Superior temporal gyrus (tissue), 1 donor: ENCODE data around the gene ZXDC.

Experiments used
- DNase-seq: peaks from one replicate; pipeline ENCODE4 v3.0.0-alpha.2; 2016; ENCODE audit errors: extremely low spot score

The ZXDC gene

DNA sequence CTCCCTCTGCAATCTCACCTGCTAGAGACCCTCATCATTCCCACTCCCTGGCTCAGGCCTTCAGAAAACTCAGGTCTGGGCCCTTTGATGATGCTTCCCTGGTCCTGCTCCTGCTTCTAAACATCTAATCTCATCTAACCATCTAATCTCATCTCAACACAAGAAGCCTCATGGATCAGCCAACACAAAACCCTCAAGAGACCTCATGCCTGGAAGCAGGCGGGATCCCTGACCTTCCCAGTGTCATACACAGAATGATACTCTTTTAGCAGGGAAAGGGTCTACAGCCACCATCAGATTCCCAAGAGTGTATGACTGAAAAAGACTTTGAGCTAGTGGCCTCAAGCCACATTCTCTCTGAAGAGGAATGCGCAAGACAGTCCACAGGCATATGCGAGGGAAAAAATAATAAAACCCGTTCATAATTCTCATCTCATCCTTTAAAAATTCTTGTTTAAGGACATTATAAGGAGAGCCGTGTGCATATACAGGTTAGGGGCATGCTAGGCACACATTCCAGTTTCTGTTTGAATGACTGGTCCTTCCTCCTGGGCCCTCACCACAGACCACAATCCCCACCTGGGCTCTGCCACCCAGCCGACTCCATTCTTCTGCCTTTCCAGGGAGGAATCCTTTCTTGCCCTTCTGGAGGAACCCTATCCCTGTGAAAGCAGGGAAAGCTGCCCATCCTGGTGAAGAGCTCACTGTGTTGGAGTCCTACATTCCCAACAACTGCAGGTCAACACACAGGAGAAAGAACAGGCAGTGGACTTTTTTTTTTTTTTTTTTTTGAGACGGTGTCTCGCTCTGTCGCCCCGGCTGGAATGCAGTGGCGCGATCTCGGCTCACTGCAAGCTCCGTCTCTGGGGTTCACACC is 2.2 kb downstream of the ZXDC start:
- DNase-seq: no peak

- peak; percentile 60 for DNase-seq
Observed at GRCh38 chr3:126472277-126473006, 3.2 kb downstream of the ZXDC start.

DNA sequence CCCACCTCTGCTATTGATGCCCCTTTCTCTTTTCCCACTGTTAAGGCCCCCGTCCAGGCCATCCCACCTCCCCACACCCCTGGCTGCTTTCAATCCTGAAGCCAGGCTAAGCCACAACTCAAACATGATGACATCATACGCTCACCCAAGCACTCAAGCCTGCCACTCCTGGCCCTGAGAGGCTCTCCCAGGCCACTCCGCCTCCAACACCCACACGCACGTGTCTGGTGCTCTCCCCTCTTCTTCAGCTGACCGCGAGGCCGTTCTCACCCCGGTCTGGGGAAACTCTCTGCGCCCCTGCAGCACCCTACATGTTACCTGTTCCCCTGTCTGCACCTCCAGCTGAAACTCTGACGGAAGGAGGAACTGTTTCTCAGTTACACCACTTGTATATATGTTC is 6.2 kb downstream of the ZXDC start:
- DNase-seq: no peak

- no peak for DNase-seq
Observed at GRCh38 chr3:126468028-126468891, 7.4 kb downstream of the ZXDC start.

GRCh38 chr3:126467611-126467955 is 8.1 kb downstream of the ZXDC start:
- DNase-seq: no peak

GRCh38 chr3:126466886-126467610 is 8.6 kb downstream of the ZXDC start:
- no peak for DNase-seq

GRCh38 chr3:126465928-126466544 is 9.7 kb downstream of the ZXDC start:
- no peak for DNase-seq

DNA sequence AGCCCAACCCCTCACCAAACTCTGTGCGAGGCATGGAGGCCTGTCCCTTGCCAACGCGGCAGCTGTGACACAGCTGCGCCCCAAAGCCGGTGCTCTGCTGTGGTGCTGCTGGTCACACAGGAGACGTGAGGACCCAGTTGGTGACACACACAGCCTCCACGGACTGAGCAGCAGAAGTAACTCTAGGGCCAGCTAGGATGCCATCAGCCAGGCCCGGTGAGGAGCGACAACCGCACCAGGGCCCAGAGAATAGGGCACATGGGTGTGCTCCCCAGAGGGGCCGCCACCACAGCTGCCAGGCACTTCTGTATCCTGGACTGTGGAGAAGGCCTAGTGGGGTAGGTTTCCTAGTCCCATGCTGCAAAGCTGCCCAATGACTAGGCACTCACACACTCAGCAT is 10.7 kb downstream of the ZXDC start:
- no peak for DNase-seq

- no peak for DNase-seq
Observed at GRCh38 chr3:126464494-126464893, 11.2 kb downstream of the ZXDC start.

DNA sequence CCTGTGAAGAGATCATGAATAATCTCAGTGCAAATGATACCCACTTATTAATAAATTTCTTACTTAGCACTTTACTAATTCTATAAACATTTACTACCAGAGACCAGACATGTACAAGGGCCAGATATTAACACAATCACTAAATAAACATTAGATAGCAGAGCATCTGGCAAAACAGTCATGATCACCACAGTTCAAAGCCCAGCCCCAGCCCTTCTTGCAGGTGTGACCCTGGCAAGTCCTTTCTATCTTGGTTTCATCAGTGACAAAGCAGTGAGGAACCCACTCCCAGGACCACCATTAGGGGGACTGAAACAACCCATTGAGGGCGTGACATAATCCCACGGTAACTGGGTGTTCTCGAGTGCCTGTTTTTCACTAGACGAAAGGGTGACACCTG is 11.6 kb downstream of the ZXDC start:
- DNase-seq: no peak

- no peak for DNase-seq
Observed at GRCh38 chr3:126463521-126463920, 12.2 kb downstream of the ZXDC start.

DNA sequence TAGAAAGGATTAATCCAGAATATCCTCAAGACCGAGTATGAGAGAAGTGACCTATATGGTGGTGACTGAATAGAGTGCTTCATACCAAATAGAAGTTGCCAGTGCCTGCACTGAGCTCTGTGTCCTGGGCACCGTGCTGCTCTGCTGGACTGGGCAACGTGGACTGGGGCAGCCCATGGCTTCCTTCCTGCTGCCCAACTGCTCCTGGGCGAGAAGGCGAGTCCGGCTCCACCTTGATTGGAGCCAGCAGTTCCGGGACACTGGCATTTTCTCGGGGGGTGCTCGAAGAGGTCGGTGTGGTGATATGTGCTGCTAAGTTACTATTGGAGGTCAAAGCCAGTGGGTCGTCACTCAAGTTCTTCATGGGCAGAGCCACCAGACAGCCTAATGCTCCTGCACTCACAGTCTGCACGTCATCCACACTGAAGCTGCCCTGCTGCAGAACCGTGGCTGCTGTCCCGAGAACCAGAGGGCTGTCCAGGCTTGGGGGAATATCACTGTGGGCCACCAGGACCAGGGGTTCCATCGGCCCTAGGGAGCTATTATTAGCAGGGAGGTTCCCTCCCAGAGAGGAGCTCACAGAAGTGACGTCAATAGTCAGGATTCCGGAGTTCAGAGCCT is 14.1 kb downstream of the ZXDC start:
- DNase-seq: no peak

DNA sequence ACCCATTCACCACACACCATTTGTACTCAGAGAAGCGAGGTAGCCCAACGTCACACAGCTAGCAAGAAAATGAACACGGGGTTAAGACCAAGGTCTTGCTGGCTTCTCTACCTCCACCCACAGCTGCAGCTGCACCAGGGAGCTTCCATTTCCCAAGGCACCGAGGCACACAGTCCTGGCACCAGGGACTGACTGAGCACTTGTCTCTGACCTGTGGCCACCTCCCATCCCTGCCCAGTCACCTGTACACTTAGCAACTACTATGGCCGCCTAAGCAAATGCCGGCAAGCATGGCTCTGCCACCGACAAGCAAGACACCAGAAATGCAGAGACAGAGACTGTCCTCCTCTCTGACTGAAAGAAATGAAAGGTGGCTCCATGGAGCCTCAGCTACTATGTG is 15.3 kb downstream of the ZXDC start:
- DNase-seq: no peak

DNA sequence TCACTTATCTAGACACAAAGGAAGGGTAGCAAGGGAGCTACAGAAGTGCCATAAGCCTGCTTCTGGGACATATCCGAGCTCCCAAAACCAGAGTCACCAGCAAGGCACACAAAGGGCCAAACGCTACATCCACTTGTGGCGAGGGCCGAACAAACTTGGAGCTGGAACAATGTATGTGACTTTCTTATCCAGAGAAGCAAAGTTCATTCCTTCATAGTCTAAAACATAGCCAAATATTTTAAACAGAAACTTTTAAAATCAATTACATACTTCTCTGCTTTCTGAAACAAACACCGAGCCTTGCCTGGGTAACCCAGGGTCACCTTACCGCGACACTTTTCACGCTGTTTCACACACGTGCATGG is 15.9 kb downstream of the ZXDC start:
- no peak for DNase-seq

DNA sequence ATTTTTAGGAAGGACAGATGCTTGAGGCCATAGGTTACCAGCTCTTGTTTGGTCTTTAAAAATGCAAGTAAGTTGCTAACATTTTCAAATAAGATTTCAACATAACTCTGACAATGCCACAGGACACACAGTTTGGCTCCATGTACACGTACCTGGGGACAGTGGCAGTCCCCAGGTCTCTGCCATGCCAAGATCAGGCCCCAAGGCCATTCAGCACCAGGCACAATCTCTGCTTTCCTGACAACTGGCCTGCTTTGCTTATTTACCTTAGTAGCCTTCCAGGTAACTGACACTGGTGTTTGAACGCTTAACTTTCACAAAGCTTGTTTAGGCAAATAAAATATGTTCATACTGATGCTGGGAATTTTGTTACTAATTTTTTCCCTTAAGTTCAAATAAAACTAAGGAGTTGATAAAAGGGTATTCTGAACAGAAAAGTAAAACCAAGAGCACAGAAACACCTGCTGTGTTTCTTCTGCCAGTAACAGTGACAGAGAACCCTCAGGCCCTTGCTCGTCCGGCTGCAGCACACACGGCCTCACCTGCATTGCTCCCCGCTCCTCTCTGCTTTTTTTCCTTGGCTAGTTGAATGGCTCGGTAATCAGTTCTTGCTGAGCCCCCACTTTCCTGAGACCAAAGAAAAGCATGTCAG is 16.5 kb downstream of the ZXDC start:
- DNase-seq: no peak

DNA sequence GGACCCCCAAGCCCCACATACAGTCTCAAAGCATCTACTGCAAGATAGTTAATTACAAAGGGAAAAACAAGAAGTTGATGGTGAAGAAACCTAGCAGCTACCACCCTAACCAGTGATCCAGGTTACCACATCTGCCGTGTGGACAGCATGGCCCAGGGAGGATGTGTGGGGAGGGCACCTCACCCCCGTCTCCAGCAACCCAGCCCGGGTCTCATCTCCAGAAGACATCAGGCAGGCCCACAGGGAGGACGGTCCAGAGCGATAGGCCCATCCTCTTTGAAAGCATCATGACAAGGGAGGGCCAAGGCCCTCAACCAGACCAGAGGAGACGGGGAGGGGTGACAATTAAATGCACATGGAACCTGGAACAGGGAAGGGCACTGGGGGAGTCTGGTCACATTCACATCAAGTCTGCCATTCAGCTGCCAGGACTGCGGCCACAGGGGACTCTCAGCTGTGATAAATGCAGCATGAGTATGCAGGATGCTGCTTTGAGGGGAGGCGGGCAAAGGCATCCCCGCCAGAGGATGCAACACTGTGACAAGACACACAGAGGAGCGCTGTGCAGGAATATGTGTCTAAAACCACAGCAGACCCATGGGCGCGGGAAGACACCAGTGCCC is 18.8 kb downstream of the ZXDC start:
- no peak for DNase-seq

- no peak for DNase-seq
Observed at GRCh38 chr3:126456211-126456610, 19.5 kb downstream of the ZXDC start.

DNA sequence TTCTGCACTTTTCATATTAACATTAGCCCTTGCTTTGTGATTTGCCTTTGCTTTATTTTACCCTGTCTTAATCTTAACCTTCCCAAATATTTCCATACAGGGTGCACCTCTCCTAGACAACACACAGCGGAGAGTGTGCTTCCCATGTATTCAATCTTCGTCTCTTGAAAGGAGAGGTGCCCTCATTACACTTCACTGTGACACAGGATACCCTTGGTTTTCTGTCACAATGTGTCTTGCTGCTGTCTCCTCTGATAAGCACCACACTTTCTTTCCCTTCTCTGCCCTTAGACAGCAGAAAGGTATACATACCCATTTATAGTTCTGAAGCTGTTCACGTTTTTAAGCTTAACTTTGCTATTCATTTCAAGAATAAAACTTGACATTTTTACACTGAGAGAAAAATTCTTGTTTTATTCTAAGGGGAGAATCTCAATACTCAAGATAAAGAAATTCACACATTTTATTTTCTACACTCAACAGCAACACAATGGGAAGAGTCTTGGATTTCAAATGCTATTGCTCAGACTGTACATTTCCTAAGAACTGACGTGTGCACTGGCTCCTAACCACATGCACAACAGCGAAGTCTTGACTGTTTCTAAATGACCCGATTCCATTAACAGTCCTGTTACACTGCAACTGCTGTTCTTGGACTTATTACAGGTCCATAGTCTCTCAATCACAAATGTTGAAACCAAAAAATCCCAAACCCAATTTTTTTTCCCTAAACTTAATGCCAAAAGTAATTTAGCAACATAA is 21.1 kb downstream of the ZXDC start:
- no peak for DNase-seq

GRCh38 chr3:126454025-126454424 is 21.7 kb downstream of the ZXDC start:
- DNase-seq: no peak
